ENCODE results near the gene KIAA1671. TPM values are rescaled to one million over a fixed set of nuclear protein-coding genes. Genes with fewer than 3 reads are reported as not detected.

Gene KIAA1671
- total RNA-seq, 4 donors from 2014 or later, result 30.6 to 52.7 (median 39.9) TPM

DNA sequence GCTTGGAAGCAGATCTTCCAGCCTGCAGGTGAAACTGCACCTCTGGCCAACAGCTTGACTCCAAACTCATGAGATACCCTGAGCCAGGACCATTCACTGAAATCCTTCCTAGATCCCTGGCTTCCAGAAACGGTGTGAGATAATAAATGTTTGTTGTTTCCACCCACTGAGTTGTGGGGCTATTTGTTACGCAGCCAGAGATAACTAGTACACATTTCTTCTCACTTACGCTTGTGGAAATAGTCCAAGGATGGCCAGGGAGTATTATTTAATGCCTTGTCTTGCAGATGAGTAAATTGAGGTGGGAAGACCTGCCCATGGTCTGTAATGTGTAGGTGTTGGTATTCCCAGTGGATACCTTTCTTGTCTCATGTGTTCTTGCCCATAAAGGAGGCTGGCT lies 171.2 kb downstream of the KIAA1671 start:
- Histone ChIP-seq H3K4me3 (no peak overlapping the region), H3K27me3 (no peaks in the 10 kb centered on the region), H3K36me3 (peaks cover 0 to 7% (median 0%) of the 10 kb centered on the region in 3 donors), H3K9me3 (no peaks in the 10 kb centered on the region), H3K4me1 (peaks cover 0 to 22% (median 8%) of the 10 kb centered on the region in 4 donors), H3K27ac (no peak overlapping the region)
- WGBS, 2 donors, result 92 to 96% methylated on average over 3 of the region's 3 CpGs
- no peak for TF ChIP-seq EP300 (IDR thresholded peaks at IDR 0.05)
- TF ChIP-seq POLR2A (IDR thresholded peaks at IDR 0.05), result no peak
- TF ChIP-seq, protein P1, sequence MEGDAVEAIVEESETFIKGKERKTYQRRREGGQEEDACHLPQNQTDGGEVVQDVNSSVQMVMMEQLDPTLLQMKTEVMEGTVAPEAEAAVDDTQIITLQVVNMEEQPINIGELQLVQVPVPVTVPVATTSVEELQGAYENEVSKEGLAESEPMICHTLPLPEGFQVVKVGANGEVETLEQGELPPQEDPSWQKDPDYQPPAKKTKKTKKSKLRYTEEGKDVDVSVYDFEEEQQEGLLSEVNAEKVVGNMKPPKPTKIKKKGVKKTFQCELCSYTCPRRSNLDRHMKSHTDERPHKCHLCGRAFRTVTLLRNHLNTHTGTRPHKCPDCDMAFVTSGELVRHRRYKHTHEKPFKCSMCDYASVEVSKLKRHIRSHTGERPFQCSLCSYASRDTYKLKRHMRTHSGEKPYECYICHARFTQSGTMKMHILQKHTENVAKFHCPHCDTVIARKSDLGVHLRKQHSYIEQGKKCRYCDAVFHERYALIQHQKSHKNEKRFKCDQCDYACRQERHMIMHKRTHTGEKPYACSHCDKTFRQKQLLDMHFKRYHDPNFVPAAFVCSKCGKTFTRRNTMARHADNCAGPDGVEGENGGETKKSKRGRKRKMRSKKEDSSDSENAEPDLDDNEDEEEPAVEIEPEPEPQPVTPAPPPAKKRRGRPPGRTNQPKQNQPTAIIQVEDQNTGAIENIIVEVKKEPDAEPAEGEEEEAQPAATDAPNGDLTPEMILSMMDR (IDR thresholded peaks at IDR 0.05), result no peak
- DNase-seq (ENCODE audit: low spot score in 2 of 2), result no peak

DNA sequence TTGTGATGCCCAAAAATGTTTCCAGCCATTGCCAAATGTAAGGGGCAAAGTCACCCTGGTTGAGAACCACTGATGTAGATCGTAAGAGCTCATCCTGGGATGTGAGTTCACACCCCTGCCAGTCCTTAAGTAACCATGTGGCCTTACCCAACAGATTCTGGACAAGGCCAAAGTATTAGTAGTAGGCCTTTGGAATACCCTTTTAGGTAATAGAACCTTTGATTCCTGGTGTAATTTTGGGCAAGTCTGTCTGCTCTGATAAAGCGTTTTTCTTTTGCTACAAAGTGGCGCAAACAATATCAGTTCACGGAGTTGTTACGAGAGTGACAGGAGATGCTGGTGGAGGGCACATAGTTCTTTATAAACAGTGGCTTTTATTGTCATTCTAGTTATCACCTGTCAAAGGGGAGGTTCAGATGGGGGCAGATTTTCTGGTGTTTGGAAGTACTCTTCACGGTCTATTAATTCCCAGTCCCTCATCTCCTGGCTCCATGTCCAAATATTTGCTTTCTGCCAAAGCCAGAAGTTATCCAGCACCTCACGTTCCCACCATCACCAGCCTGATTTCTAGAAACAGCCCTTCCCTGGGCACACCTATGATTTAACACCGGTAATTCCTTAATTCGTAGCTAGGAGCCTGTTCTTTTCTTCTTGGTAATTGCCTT lies 173.3 kb downstream of the KIAA1671 start:
- 76 to 83% methylated on average over 9 of the region's 9 CpGs for WGBS, 2 donors
- DNase-seq (ENCODE audit: low spot score in 2 of 2), result no peak
- TF ChIP-seq EP300 (IDR thresholded peaks at IDR 0.05), result no peak
- TF ChIP-seq, protein P1 (IDR thresholded peaks at IDR 0.05), result no peak
- no peak for TF ChIP-seq POLR2A (IDR thresholded peaks at IDR 0.05)
- Histone ChIP-seq H3K27me3 (no peaks in the 10 kb centered on the region), H3K27ac (no peak overlapping the region), H3K4me1 (peaks cover 0 to 28% (median under 1%) of the 10 kb centered on the region in 4 donors), H3K9me3 (no peaks in the 10 kb centered on the region), H3K4me3 (no peak overlapping the region), H3K36me3 (peaks cover 0 to 4% (median 0%) of the 10 kb centered on the region in 3 donors)

DNA sequence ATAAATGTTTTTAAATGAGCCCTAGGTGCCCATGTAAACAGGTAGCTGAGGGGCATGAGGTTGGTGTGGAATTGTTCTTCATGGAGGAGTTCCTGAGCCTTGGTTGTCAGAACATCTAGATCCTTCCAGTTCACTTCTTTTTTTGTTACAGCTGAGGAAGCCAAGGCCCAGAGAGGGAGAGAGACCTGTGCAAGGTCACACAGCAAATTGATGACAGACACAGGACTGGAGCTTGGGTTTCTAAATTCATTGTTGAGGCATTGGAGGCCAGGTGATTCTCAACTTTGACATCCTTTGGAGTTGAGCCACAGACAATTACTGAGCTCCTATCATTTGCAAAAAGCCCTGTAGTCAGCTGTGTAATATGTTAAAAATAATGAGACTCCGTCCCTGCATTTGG lies 174.0 kb downstream of the KIAA1671 start:
- TF ChIP-seq, protein P1 (IDR thresholded peaks at IDR 0.05), result no peak
- TF ChIP-seq POLR2A (IDR thresholded peaks at IDR 0.05), result no peak
- TF ChIP-seq EP300 (IDR thresholded peaks at IDR 0.05), result no peak
- 94 to 100% methylated on average over 1 of the region's 1 CpG for WGBS, 2 donors
- no peaks in the 10 kb centered on the region for H3K27me3 ChIP-seq
- no peaks in the 10 kb centered on the region for H3K9me3 ChIP-seq
- DNase-seq (ENCODE audit: low spot score in 2 of 2), result no peak
- peaks cover 0 to 4% (median 0%) of the 10 kb centered on the region in 3 donors for H3K36me3 ChIP-seq
- H3K4me1 ChIP-seq, result peaks cover 0 to 32% (median 0%) of the 10 kb centered on the region in 4 donors
- no peak overlapping the region for H3K4me3 ChIP-seq
- H3K27ac ChIP-seq, result no peak overlapping the region

DNA sequence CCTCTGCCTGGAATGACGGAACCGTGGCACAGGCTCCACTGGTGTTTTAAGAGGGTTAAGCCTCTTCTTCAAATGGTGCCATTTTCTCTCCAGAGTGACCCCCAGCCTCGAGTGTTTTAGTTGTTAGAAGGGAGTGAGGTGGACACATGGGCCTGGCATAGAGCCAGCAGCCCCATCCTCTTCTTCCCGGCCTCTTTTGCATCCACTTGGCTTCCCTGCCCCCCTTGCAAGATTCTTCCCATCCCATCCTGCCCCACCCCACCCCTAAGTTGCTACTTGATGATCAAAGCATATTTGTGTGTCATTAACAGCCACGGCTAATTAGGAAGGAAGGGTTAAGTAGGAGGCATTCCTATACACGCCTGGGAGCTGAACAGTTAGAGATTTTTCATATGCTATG lies 174.8 kb downstream of the KIAA1671 start:
- H3K27me3 ChIP-seq, result no peaks in the 10 kb centered on the region
- H3K36me3 ChIP-seq, result peaks cover 0 to 4% (median 0%) of the 10 kb centered on the region in 3 donors
- H3K27ac ChIP-seq, result no peak overlapping the region
- peaks cover 0 to 37% (median 0%) of the 10 kb centered on the region in 4 donors for H3K4me1 ChIP-seq
- no peaks in the 10 kb centered on the region for H3K9me3 ChIP-seq
- TF ChIP-seq, protein P1 (IDR thresholded peaks at IDR 0.05), result no peak
- 30 to 38% methylated on average over 6 of the region's 6 CpGs for WGBS, 2 donors
- H3K4me3 ChIP-seq, result no peak overlapping the region
- DNase-seq (ENCODE audit: low spot score in 2 of 2), result no peak

DNA sequence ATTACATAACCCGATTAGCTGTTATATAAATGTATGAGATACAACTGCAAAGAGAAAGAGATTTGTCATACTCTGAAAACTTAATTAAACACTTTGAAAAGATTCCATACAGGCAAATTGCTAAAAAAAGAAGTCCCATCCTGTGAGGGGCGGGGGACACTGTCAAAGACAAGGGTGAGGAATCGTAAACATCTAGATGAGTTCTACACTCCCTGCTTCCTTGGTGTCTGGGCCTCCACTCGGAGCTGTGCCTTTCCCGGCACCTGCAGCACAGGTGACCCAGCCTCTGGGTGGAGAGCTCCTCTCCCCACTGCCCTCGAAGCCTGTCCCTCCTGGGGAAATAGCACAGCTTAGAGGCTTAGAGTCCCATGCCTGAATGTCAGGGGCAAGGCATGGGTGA lies 177.9 kb downstream of the KIAA1671 start:
- Histone ChIP-seq H3K27ac (peak overlapping the region in 1 of 4 donors; percentile 12), H3K9me3 (no peaks in the 10 kb centered on the region), H3K27me3 (no peaks in the 10 kb centered on the region), H3K36me3 (no peaks in the 10 kb centered on the region), H3K4me3 (no peak overlapping the region), H3K4me1 (peaks cover 0 to 61% (median 0%) of the 10 kb centered on the region in 4 donors)
- DNase-seq (ENCODE audit: low spot score in 2 of 2), result no peak
- TF ChIP-seq, protein P1 (IDR thresholded peaks at IDR 0.05), result no peak
- TF ChIP-seq EP300 (IDR thresholded peaks at IDR 0.05), result no peak
- TF ChIP-seq POLR2A (IDR thresholded peaks at IDR 0.05), result no peak
- WGBS, 2 donors, result 84% methylated on average over 6 of the region's 6 CpGs
